ENCODE results near the gene ZMYND19. TPM values are rescaled to one million over a fixed set of nuclear protein-coding genes. Genes with fewer than 3 reads are reported as not detected.
"Not testable (repeated sequence)": the region's sequence is repeated elsewhere in the genome, so short reads cannot be mapped to it uniquely, and the experiment has no call there.

ZMYND19 gene
- total RNA-seq, 1 donor from 2014 or later, result 13.7 TPM

DNA sequence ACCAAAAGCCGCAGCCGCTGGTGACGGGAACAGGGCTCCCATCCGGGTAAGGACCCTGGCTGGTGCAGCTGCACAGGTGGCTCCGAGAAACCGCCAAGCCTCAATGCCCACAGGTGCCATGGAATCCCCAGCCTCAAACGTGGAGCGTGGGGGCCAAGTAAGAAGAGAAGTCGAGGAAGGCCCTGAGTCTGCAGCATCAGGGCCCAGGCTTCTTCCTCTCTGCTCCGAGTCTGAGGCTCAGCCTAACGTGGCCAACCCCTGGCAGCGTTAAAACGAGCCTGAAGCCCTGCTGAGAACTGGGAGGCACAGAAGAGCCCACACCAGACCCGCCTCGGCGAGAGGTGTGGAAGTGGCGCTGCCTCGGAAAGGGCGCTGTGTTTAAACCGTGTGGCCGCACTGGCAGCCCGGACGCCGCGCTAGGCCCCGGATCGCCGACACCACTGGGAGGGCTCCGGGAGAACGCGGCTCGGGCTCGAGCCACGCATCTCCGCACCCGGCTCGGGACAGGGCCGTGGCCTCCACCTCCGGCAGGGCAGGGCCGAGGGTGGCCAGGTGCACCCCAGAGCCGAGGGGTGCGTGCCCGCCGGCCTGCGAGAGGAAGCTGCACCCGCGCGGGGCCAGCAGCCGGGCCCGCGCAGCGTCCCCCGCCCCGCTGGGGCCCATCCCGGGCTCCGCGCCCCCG, 730 bp downstream of the ZMYND19 start:
- DNase-seq (ENCODE audit: low read depth in 2 of 2), result peak in 1 of 2 donors; percentile 33

DNA sequence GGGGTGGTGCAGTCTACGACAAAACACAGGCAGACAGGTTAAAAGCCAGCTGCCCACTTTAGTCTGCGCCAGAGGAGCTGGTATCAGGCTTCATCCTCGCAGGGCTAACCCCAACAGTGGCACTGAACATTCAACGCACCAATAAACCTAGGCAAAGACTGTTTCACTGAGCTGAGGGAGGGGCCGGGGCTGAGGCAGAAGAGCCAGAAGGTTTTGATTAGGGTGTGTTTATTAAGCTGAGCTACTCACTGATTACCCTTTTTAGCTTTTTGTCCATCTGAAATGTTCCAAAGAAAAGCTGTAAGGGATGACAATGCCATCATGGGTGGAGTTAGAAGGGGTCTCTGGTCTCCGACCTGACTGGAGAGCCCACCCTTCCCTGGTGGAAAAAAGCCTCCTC, 1.4 kb downstream of the ZMYND19 start:
- DNase-seq (ENCODE audit: low read depth in 2 of 2), result no peak

DNA sequence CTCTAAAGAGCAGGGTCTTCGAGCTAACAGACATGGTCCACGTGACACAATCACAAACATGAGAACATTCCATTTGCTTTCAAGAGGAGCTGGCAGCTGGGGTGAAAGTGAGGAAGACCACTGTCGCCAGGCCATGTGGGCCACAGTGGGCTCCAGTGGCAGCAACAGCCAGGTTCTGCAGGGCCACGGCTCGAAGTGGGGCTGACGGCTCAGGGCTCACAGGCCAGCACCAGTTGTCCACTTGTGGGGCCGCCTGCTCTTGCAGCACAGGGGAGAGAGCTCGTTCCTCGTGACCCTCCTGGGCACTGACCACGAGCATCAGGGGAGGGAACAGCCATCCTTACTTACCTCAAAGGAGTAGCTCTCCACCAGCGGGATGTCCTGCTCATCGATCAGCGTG, 2.0 kb downstream of the ZMYND19 start:
- DNase-seq (ENCODE audit: low read depth in 2 of 2), result no peak

DNA sequence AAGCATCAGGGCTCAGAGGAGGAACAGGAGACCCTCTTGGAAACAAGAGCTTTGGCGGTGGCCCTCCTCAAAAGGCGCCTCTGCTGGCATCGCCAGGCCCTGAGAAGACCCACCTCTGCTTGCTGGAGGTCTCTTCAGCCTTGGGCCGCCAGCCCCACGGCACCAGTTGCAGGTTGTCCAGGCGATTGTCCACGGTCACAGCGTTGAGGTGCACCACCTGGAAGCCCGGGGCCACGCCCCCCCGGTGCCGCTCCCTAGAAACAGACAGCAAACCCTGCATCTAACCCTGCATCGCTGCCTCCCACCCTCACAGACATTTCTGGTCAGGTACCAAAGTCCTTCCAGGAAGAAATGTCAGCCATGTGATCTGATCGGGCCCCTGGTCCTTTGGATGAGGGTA, 3.5 kb downstream of the ZMYND19 start:
- no peak for DNase-seq (ENCODE audit: low read depth in 2 of 2)

DNA sequence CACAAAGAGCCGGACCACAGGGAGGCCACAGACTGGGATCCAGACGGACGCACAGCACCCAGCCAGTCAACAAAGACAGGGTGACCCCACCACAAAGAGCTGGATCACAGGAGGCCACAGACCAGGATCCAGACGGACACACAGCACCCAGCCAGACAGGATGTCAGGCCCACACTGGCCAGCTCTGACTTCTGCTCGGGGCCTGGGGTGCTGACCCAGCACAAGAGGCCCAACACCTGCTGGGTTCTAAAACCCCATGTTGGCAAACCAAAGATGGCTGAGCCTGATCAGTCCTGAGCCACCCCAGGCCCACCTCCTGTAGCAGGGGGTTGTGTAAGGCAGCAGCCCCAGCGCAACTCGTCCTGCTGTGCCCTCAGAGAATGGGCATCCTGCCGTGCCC, 6.4 kb downstream of the ZMYND19 start:
- DNase-seq (ENCODE audit: low read depth in 2 of 2), result no peak

DNA sequence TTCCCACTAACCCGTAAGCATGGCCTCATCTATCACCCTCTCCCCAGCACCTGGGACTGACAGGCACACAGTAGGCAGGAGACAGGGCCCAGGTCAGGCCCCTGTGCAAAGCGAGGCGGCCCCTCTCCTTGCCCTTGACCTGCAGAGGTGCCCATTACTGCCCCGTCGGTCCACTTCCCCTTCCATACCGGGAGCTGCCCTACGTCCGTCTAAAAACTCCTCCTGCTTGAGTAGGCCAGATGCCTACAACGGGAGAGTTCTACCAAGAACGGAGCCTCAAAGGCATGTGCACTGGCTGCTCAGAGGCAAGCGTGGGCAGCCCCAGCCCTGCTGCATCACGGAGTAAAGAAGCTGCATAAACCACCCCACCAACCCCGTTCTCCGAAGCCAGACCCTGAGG, 7.0 kb downstream of the ZMYND19 start:
- no peak for DNase-seq (ENCODE audit: low read depth in 2 of 2)

DNA sequence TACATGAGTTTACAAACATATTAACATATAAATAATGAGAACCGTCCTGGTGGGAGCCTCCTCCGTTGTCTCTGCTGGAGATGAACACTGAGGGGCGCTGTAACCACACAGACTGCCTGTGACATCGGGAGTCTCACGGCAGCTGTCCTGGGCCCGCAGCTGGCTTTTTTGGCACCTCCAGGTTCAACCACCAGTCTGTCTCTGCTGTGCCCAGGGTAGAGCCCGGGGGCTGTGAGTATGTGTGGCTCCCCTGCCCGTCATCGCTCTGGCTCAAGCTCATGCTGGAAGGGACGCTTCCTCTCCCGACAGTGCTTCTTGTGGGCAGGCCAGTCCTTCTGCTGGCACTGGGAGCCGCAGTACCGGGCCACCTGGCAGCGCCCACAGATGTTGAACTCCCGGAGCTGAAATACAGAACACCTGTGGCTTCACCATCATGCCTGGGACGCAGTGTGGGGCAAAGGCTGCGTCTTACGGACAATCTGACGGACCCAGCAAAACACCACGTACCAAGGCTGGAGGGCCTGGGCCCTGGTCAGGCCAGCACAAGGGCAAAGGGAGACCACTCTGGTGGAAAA, 7.9 kb downstream of the ZMYND19 start:
- DNase-seq (ENCODE audit: low read depth in 2 of 2), result peak; percentile 12 to 29

DNA sequence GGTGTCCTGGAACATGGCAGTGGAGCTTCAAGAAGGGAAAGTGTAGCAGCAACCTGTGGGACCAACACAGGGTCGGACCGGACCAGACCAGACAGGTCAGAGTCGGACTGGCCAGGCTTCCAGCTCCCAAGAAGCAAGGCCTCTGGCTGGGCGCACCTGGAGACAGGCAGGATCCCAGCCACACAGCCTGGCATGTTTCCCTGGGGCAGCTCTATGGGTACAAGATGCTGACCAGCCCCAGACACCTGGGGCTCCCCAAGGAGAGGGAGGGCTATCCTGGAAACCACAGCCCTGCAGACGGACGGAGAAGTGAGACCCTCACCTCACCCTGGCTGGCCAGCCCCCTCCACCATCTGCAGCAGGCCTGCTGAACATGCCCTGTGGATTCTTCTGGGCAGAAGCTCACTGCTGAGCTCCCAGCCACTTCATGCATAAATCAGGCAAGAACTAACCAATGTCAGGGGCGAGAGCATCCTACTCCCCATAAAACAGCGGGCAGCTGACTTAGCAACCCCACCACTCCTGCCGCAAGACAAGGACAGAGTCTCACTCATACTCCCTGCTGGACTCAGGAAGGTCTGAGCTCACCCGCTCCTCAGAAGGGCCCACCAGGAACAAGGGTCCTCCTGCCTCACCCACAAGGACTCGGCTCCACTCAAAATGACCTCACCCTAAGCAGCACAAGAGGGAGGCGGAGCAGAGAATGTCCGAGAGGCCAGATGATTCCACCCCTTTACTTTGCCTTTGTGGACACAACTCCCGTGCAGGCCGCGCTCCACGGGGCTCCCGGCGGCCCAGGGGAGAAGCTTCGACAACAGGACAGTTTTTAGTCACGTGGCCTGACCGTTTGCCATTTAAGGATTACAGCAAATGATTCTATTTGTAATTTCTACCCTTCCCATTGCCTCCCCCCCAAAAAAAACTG, 8.7 kb downstream of the ZMYND19 start:
- DNase-seq (ENCODE audit: low read depth in 2 of 2), result no peak

DNA sequence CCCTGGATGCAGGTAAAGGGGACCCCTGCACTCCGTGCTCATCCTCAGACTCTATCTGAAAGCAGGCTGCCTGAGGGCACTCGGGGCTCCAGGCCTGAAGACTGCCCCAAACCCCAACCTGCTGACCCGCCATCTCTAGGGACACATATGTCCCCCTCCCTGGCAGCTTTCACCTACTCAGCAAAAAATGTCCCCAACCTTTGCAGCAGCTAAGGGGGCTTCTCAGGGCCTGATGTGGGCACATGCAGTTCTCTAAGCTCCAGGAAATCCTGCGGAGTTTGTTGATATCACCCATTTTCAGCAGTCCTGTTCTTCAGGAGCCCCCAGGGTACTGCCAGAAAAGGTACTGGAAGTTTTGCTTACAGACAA, 9.4 kb downstream of the ZMYND19 start:
- no peak for DNase-seq (ENCODE audit: low read depth in 2 of 2)

DNA sequence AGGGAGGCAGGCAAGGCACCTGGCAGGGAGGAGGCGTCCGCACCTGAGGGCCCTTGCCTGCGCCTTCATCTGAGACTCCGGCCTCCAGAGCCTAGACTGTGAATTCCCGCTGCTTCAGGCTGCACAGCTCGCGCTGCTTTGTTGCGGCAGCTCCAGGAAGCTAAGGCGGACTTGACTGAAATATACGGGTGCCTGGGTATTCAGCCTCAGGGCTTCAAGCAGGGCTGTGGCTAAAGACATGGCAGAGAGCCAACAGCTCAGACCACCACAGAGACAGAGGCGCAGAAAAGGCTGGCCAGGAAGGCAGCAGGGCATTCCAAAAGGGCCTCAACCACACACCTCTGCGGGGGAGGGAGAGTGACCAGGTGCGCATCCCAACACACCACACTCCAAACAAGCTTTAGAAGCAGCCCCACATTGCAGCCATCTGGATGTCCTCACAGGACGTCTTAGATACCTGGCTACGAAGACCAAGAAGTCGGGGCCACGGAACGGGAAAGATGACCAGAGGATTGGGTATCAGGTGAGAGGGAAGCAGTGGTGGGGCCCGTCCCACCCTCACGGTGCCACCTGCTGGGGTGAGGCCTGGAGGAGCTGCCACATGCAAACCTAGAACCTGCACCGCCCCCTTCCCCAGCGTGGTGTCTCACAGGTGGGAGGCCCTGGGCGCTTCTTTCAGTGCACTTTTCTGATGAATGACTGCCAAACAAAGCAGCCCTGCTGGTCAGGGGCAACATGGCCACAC, 9.9 kb downstream of the ZMYND19 start:
- DNase-seq (ENCODE audit: low read depth in 2 of 2), result no peak

DNA sequence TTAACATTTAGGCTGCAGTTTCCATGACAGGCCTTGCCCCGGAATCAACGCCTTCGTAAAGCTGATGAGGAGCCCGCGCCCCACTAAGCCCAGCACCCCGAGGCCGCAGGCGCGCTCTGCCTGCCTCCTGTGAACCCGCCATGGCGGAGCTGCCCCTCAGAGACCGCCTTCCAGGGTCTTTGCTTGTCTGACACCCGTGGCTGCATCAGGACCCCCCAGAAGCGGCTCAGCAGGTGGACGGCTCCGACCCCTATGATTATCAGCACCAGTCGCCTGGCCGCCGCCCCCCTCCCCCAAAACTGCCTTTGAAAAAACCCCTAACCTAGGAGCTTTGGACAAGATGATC, 11.1 kb downstream of the ZMYND19 start:
- DNase-seq (ENCODE audit: low read depth in 2 of 2), result no peak

DNA sequence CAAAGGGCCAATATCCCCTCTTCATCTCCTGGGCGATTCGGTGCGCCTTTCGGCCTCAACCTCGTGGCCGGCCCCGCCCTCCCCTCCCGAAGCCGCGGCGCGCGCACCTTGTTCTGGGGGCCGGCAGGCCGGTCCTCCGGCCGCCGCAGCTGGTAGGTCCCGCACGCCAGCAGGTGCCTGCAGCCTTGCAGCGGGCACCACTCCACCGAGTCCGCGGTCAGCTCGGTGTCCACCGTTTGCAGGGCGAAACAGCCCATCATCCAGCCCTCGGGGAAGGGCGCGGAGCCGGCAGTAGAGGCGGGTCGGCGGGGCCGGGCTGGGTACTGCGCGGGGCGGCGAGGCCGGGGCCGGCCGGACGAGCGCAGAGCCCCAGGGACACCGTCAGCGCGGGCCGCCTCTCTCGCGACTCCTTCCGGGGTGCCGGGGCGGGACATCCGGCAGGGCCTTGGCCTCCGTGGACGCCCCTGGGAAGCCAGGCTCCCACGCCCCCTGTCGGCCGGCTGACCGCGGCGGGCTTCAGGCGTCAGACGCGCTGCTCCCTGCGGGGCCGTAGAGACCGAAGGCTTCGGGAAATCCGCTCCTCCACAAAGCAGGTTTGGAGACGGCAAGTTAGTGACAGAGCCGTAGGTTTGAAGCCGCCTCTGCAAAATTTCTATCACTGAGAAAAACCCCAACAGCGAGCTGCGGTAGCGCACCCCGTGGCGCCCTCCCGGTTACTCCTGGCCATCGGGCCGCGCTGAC, 11.6 kb downstream of the ZMYND19 start, which contains the start of gene DPH7:
Gene DPH7 (minus strand): TSS at position 408 of the 741 bp plus-strand sequence. CDS start 148 bp downstream, at position 260.
- peak; percentile 71 to 93 for DNase-seq (ENCODE audit: low read depth in 2 of 2)

DNA sequence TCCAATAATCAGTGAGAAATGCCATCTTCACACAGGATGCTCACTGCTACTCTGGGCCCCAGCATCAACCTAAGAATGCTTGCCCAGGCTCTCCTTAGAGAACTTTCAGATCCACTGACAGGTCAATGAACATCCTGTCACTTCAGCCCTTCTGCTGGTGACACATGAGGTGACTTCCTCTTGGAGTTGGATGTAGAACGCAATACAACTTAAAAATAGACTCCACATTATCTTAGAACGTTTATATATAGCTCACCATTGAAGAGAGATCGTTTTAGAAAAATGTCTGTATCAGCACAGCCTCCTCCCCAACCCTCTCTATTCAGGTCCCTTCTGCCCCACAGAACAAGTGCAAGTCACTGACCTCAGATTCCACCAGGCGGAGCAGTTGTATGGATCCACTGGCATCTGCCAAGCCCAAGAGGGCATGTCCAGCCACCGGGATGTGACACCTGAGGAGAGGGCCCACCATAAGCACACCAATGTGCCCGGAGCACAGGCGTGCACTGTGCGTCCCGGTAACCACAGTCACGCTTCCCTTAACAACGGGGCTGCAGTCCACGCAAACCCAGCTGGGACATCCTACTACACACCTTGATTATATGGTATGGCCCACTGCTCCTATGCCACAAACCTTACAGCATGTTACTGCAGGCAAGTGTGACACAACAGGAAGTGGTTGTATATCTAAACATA, 14.4 kb downstream of the ZMYND19 start:
- no peak for DNase-seq (ENCODE audit: low read depth in 2 of 2)

DNA sequence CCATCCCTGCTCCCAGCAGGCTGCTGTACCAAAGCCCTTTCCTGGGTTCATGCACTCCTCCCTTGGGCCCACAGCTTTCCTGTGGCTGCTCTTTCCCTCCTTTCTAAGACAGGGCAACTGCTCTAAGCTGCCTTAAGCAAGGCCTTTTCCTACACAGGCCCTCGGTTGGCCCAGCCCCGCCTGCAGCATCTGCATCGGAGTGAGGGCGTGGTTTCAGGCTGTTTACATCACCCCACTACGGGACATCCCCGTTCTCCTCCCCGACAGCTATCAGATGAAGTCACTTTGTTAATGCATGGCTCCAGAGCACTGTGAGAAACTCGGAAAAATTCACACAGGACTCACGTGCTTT, 15.0 kb downstream of the ZMYND19 start:
- no peak for DNase-seq (ENCODE audit: low read depth in 2 of 2)

DNA sequence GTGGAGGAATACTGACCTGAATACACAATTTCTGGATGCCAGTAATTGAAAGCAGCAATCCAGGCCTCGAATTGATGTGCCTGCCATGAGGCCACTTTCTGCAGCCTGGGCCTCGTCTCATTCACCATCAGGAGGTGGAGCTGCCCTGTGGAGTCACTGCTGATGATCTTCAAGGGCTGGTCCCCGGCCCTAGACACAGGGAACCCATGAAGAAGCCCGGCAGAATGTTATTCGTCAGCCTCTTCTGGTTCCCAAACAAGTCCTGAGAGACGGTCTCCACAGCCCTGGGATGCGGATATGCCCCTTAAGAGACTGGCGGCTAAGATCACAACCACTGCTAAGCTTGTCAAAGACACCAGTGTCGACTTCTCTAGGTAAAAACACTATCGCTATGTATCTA, 16.1 kb downstream of the ZMYND19 start:
- DNase-seq (ENCODE audit: low read depth in 2 of 2), result no peak

DNA sequence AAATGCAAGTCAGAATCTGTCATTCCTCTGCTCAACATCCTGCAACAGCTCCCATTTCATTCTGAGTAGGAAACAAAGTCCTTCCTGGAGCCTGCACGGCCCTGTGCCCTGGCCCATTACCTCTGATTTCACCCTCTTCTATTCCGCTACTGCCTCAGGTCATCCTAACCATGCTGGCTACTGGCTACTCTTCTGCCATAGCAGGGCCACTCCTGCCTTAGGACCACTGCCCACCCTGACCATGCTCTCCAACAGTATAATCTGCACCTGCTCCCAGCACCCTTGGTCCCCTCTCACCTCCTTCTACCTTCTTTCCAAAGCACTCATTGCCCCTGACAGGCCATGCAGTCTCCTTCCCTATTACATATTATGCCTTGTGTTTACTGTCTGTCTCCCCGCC, 19.7 kb downstream of the ZMYND19 start:
- DNase-seq (ENCODE audit: low read depth in 2 of 2), result no peak

DNA sequence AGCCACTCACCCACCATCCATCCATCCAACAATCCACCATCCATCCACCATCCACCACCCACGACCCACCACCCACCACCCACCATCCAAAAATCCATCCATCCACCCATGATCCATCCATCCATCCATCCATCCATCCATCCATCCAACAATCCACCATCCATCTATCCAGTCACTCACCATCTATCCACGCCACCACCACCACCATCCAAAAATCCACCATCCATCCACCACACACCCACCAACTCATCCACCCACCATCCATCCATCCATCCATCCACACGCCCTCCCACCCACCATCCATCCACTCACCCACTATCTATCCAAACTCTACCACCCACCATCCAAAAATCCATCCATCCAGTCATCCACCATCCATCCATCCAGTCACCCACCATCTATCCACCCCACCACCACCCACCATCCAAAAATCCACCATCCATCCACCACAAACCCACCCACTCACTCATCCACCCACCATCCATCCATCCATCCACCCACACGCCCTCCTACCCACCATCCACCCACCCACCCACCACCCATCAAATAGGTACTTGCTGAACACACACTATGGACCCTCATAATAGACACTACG, 20.6 kb downstream of the ZMYND19 start:
- no peak for DNase-seq (ENCODE audit: low read depth in 2 of 2)

DNA sequence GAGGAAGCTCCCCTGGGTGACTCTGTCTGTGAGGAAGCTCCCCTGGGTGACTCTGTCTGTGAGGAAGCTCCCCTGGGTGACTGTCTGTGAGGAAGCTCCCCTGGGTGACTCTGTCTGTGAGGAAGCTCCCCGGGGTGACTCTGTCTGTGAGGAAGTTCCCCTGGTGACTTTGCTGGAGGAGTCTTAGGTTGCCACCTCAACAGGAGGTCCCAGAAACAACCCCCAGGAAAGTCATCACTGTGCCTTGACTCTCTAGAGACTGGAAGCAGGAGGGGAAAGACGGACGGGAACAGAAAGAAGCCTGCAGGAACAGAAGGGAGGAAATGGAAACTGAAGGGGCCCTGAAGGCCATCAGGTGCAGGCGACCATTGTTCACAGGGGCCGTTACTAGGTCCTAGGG, 21.9 kb downstream of the ZMYND19 start:
- DNase-seq (ENCODE audit: low read depth in 2 of 2), result not testable (repeated sequence)

DNA sequence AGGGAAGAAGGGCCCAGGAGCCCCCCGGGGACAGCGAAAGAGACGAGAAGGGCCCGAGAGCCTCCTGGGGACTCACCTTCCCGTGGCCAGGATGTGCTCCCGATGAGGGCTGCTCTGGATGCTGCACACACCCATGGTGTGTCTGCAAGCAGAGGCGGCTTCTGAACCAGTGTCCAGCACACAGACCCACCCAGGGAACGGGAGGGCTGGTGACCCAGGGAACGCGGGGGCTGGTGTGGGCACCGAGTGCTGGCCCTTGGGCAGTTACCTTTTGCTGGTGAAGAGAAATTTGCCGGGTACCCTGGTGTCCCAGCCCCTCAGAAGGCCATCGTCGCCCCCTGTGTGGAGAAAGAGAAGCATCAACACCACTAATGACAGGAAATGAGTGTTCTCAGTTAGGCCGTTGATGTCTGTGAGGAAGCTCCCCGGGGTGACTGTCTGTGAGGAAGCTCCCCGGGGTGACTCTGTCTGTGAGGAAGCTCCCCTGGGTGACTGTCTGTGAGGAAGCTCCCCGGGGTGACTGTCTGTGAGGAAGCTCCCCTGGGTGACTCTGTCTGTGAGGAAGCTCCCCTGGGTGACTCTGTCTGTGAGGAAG, 25.4 kb downstream of the ZMYND19 start:
- DNase-seq (ENCODE audit: low read depth in 2 of 2), result no peak

DNA sequence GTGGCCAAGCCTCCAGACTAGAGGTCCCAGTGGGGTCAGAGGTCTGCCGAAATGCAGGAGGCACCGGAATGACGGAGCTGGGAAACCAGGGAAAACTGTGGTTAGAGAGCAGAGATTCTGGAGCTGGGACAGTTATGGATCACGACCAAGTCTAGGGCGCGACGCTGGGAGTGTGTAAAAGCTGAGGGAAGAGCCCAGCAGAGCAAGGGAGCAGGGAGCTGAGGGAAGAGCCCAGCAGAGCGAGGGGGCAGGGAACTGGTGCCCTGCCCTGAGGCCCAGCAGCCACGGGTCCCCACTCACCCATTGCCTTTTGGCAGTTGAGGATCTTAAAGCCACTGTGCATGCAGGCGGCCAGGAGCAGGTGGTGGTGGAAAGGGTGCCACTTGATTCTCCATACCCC, 26.2 kb downstream of the ZMYND19 start:
- DNase-seq (ENCODE audit: low read depth in 2 of 2), result no peak

All from dermis microvascular lymphatic vessel endothelial cell (primary cell).